ENCODE data around the gene PDE1A.

DNA sequence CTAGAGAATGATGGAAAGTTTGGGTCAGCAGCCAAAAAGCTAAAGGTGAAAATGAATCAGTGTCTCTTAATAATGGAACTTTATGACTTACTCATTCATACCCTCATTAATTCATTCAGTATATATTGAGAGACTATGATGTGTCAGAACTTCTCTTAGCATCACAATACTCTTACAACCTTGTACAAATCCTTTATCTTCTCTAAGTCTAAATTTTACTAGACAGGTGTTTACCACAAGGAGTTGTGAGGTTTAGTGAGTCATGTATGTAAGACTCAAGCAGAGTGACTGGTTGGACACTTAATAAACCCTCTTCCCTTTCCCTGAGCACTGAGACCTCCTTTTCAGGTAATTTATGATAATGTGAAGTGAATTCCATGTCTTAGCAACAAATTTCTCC lies 311.6 kb downstream of the PDE1A start:
- TF ChIP-seq CTCF (IDR thresholded peaks at IDR 0.05) (no peak), POLR2A (IDR thresholded peaks at IDR 0.05) (no peak)

All from adrenal gland (tissue), 5 donors.